Umbilical cord (tissue), 2 donors: ENCODE measurements around the gene LPP. TPM values are rescaled to one million over a fixed set of nuclear protein-coding genes. Genes with fewer than 3 reads are reported as not detected.

ENCODE experiments used
- DNase-seq: peaks from one replicate; pipeline ENCODE4 v3.0.0-alpha.2; 2015; ENCODE audit warnings: low spot score
- total RNA-seq: library from RNA; depleted of rRNA; stranded (reverse); fragments of >200 nt; gene quantifications from one replicate; pipeline ENCODE4 v1.2.3, GENCODE V29; 2014; ENCODE audit warnings: low replicate concordance; ENCODE audit not compliant: insufficient read depth

LPP gene
- total RNA-seq, 1 donor from 2014 or later, result 717 TPM

- DNase-seq, result peak; percentile 21
Observed at GRCh38 chr3:188780193-188781147, 626.5 kb downstream of the LPP start.

- no peak for DNase-seq
Observed at GRCh38 chr3:188782613-188783124, 628.7 kb downstream of the LPP start.

DNA sequence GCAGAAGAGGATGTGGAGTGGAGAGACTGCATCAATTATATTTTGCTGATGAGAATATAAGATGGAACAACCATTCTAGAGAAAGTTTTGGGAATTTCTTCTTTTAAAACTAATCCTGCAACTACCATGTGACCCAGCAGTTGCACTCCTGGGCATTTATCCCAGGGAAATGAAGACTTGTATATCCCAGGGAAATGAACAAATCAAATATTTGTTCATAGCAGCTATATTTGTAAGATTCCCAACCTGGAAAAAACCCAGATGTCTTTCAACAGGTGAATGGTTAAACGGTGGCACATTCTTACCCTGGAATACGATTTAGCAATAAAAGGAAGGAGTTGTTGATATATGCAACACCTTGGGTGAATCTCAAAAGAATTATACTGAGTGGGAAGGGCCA is 632.5 kb downstream of the LPP start:
- DNase-seq, result no peak

DNA sequence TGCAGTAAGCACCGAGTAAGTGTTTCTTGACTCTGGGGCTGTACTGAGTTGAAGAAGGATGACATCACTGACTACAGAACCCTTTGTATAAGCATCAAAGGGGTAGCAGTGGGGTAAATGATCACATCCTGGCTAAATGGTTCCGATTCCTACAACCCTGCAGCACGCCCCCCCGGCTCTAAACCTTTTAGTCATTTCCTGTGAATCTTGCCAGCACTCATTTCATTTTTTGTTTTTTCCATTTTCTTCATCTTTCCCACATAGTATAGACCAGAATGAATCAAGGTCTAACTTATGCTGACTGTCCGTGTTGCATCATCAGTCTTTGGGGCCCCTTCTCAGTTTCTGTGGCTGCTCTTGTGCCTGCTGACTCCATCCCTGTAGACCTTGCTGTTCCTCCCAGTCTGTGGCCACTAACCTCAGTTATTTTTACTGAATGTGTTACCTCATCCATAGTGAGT is 634.7 kb downstream of the LPP start:
- DNase-seq, result peak; percentile 30

DNA sequence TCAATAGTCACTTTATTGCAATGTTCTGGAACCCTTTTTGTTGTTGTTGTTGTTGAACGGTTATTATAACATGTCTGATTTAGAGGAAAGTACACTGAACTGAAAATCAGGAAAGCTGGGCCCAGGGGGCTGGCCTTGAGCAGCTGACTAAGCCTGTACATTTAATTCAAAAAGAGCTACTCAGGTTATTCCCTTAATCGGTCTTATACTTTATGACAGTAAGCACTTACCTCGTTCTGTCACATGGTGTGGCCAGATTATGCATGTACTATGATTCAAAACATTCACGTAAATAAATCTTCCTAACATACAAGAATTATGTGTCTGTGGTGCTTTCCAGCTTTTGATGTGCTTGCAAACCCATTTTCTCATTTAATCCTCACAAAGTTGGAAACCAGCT is 635.3 kb downstream of the LPP start:
- DNase-seq, result no peak

DNA sequence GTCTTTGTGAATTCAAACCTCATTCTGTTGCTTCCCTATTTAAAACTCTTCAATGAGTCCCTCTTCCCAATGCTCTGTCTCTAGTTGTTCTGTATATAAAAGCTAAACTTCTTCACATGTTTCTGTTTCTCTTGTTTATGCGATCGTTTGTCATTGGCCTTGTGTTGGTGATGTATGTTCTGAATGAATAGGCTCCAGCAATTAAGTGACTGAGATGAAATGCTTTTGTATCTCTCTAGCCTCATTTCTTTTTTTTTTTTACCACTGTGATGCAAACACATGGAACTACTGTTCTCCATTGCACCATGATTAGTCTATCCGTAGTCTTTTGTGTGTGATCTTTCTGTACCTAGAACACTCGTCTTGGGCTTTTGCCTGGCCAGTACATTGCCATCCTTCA is 637.4 kb downstream of the LPP start:
- DNase-seq, result no peak

GRCh38 chr3:188792793-188793192 is 638.8 kb downstream of the LPP start:
- peak; percentile 55 for DNase-seq

DNA sequence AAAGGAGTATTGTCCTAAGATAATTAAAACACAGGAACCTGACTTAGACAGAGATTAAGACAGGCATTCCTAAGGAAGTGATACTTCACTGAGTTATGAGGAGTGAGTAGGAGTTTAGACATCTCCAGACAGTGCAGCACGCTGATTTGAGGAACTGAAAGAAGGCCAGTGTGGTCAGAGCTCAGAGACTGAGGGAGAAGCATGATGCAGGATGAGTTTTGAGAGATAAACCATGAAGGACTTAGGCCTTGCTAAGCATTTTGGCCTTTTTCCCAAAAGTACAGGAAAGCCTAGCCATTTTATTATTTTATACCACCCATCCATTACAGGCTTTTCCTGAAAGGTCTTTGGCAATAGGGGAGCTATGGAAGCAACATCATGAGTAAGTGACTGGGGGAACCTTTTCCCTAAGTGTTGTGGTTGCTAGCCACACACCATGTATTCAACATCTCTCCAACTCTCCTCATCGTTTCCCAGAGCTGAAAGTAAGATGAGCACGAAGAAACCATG is 642.2 kb downstream of the LPP start:
- peak; percentile 89 for DNase-seq

DNA sequence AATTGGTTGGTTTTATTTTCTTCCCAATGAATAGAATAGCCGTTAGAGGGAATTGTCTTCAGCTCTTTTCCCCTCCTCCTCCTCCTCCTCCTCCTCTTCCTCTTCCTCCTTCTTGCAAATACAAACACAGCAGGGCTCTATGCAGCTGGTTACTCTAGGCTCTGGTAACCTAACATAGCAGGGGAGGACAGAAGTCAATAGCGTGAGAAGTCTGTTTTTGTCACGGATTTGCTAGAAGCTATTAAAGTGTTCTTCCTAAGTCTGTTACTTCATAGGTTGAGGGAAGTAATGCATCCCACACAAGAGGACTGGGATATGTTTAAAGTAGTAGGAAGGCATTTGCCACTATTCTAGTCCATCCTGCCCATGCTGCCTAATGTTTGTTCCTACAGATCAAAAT is 643.1 kb downstream of the LPP start:
- no peak for DNase-seq

DNA sequence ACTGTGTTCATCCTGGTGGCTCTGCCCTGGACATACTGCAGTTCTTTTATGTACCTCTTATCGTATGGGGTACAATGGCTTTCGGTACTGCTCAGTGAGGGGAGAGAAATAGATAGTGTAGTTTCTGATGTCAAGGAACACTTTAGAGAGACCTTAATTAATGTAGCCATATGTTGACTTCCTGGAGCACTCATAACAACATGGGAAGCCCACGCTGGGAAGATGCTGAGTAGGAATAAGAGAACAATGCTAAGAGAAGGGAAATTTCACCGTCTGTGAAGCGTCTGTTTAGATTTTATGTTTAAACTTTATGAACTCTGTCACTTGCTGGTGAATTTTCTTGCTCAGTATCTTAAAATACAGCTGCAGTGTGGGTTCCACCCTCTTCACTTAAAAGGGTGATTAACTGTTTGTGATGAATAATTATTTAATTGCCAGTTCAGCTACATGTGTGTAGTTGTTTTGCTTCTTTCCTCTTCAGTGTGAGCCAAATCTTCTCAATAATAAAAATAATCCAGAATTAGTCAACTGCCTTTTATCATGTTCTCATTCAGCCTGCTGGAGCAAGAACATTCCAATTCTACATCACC is 644.7 kb downstream of the LPP start:
- DNase-seq, result no peak

DNA sequence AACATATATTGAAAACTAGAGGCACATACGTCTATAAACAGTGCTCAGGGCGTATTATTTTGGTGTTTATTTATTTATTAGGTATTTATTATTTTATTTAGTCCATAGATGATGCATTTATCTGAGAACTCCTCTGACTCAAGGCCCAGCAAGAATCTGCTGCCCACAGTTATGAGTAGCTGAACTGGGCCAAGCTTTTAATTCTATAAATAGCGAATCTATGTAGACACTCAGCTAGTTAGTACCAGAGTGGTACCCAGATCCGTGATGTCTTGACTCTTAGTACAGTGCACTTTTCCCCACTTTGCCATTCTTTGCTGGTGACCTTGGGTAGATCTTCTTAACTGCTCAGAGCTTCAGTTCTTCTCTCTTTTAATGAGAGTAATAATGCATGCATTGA is 647.4 kb downstream of the LPP start:
- DNase-seq, result no peak

DNA sequence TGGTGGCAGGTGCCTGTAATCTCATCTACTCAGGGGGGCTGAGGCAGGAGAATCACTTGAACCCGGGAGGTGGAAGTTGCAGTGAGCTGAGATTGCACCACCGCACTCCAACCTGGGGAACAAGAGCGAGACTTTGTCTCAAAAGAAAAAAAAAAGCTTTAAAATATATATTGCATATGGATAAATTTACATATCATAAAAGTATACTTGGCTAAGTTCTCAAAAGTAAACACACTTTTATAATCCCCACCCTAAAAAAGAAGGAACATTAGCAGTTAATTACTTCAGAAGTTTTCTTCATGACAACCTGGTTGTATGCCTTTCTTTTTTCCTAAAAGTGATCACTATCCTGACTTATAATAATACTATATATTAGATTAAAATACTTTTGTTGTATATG is 648.7 kb downstream of the LPP start:
- no peak for DNase-seq

- DNase-seq, result no peak
Observed at GRCh38 chr3:188807006-188807405, 653.0 kb downstream of the LPP start.

GRCh38 chr3:188812198-188812597 is 658.2 kb downstream of the LPP start:
- DNase-seq, result no peak

DNA sequence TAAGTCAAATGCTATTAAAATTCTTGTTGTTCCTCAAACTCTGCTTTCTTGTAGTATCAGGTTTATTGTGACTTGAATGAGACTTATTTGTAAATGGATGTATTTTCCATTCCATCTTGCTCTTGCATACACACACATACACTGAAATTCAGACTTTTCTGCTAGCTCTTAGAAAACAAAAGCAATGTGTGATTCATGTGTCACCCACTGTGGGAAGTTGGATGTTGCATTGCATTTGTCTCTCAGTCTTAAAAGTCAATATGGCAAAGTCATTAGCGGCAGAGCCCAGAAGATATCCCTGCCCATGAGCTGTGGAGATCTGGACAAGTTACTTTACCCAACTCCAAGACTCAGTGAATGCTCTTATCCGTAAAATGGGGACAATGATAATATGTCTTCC is 660.6 kb downstream of the LPP start:
- no peak for DNase-seq

DNA sequence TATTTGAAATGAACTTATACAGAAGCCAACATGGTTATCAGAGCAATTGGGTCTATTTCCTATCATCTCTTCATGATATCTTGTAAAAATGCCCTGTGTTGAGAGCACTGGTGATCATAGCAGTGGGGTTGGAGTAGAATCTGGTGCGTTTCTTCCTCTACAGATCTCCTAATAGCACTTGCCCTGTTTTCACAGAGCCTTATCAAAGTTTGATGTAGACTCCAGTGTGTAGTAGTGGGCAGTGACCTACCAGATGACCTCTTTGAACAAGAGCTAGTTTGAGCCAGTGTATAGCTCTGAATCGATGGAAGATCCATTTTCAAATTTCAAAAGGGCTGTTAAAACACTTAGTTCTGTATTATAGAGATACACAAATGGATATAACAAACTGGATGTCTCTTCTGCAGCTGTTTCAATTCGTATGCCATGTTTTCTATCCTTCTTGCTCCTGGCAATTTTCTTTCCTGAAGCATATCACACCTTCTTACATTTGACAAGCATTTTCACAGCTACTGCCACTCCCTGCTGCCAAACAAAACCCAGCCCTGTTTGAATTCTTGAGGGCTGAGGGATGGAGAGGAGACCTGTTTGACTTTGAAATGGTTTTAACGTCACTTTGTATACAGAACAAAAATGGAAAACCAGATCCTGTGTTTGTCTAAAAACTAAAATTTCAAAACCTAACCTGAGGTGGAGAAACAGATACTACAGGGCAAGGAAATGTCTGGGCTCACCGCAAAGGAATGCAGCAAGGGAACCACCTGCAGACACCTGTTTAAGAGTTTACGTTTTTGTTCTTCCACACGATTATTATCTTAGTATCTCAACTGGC is 663.4 kb downstream of the LPP start:
- DNase-seq, result no peak

DNA sequence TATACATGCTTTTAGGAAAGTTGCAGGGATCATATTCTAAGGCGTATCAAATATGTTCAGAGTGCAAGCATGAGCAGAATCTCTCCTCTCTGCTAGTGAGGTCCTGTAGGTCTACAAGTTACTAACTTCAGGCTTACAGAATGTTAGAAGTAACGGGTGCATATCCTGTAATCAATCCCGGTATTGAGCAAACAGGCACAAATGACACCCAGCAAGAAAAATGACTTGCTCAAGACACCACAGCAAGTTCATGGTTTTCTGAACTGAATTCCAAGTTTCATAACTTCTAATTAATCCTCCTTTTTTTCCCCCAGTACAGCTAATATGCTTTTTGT is 663.9 kb downstream of the LPP start:
- no peak for DNase-seq

- DNase-seq, result no peak
Observed at GRCh38 chr3:188818282-188818681, 664.3 kb downstream of the LPP start.

DNA sequence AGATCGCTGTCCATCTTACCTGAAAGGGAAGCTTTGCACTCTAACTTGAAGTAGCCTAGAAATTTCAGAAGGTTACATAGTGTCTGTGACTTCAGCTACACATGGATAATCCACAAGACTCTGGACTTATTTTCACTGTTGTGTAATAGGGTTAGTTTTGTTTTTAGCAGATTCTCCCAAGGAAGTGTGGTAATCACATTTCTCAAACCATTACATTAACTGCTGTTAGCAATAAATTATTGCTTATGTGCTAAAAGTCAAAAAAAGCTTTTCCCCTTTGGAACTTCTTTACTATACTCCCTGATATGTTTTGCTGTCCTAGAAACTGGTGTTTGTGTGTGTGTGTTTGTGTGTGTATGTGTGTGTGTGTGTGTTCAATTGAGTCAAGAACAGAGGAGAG is 666.0 kb downstream of the LPP start:
- DNase-seq, result peak; percentile 38

DNA sequence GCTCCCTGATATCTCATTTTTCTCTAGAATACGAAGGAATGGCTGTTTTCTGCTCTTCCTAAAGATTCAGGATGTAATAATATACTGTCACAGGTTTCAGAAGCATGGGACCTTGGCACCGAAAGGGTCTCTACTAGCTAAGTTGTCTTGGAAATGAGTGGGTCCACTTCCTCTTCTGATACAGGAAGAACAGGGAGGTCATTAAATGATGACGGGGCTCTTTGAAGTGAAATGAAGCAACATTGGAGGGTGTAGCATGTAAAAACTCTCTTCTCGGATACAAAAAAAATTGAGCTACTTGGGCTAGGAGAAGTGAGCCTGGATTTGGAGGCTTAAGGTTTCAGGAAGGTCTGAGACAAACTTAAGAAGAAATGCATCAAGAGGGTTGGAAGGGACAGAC is 668.0 kb downstream of the LPP start:
- peak; percentile 30 for DNase-seq

GRCh38 chr3:188822411-188822810 is 668.5 kb downstream of the LPP start:
- no peak for DNase-seq

DNA sequence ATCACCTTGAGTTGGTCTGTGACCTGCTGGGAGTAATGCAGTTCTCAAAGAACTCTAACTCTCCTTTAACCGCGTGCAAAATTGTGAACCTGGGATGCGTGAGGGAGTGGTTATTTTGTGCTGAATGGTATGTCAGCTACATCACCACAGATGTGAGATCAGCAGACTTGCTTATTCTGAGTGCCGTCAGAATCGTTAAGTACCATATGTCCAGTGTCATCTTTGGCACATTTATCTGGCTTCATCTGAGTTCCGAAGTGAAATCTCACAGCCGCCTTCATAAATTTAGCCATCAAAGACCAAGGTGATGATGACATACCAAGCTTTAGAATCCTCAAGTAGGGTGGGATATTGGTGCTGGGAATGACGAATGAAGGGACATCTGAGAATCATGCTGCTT is 670.6 kb downstream of the LPP start:
- DNase-seq, result no peak
